Neuron (in vitro differentiated cells): Measurements from ENCODE around the gene TYK2.
"Not testable (repeated sequence)": the region's sequence is repeated elsewhere in the genome, so short reads cannot be mapped to it uniquely, and the experiment has no call there.

ENCODE experiments used
- H2AFZ ChIP-seq: one replicate; pipeline ENCODE4 v1.6.1; 2013; ENCODE audit warnings: low read depth, mild to moderate bottlenecking, inconsistent platforms, low read length, moderate library complexity
- H3K27me3 ChIP-seq: one replicate; pipeline ENCODE4 v1.6.1; 2013; ENCODE audit warnings: low read length; ENCODE audit not compliant: insufficient read depth
- H3K36me3 ChIP-seq: one replicate; pipeline ENCODE4 v1.6.1; 2013; ENCODE audit warnings: low read length; ENCODE audit not compliant: insufficient read depth
- H3K4me1 ChIP-seq: one replicate; pipeline ENCODE4 v1.6.1; 2013; ENCODE audit warnings: low read length; ENCODE audit not compliant: insufficient read depth
- H3K4me3 ChIP-seq: 2 replicates; pipeline ENCODE4 v1.5.1; 2013; ENCODE audit warnings: mild to moderate bottlenecking, low read length, moderate library complexity
- H3K9me3 ChIP-seq: one replicate; pipeline ENCODE4 v1.6.1; 2013; ENCODE audit warnings: low read length

The TYK2 gene

GRCh38 chr19:10379880-10380312 lies 476 bp downstream of the TYK2 start:
- Histone ChIP-seq H3K4me1 (peaks cover 11% of the 10 kb centered on the region), H3K27me3 (no peaks in the 10 kb centered on the region), H3K9me3 (no peaks in the 10 kb centered on the region), H2AFZ (peak overlapping the region; percentile 92), H3K4me3 (peak overlapping the region; percentile 86), H3K36me3 (peaks cover 16% of the 10 kb centered on the region)

- Histone ChIP-seq H3K9me3 (no peaks in the 10 kb centered on the region), H3K36me3 (peaks cover 20% of the 10 kb centered on the region), H2AFZ (no peak overlapping the region), H3K4me3 (no peak overlapping the region), H3K27me3 (no peaks in the 10 kb centered on the region), H3K4me1 (peaks cover 11% of the 10 kb centered on the region)
Observed at GRCh38 chr19:10378124-10378523, 2.2 kb downstream of the TYK2 start.

GRCh38 chr19:10377140-10377640 lies 3.2 kb downstream of the TYK2 start:
- not testable (repeated sequence) for H3K9me3 ChIP-seq, H3K27me3 ChIP-seq, H2AFZ ChIP-seq, H3K4me3 ChIP-seq
- Histone ChIP-seq H3K36me3 (peaks cover 22% of the 10 kb centered on the region), H3K4me1 (peaks cover 11% of the 10 kb centered on the region)

GRCh38 chr19:10374931-10375330 lies 5.4 kb downstream of the TYK2 start:
- Histone ChIP-seq H3K4me1 (peaks cover 6% of the 10 kb centered on the region), H2AFZ (no peak overlapping the region), H3K27me3 (no peaks in the 10 kb centered on the region), H3K4me3 (no peak overlapping the region), H3K36me3 (peaks cover 29% of the 10 kb centered on the region), H3K9me3 (no peaks in the 10 kb centered on the region)

DNA sequence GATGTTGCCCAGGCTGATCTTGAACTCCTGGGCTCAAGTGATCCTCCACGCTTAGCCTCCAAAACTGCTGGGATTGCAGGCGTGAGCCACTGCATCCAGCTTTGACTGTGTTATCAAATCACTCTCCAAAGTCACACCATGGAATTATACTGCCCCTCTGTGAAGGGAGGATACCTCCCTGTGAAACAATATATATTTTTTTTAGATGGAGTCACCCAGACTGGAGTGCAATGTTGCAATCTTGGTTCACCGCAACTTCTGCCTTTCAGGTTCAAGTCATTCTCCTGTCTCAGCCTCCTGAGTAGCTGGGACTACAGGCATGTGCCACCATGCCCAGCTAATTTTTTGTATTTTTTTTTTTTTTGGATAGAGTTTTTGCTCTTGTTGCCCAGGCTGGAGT lies 7.7 kb downstream of the TYK2 start:
- H2AFZ ChIP-seq, result no peak overlapping the region
- H3K4me3 ChIP-seq, result no peak overlapping the region
- H3K36me3 ChIP-seq, result peaks cover 38% of the 10 kb centered on the region
- H3K9me3 ChIP-seq, result peaks cover 7% of the 10 kb centered on the region
- H3K27me3 ChIP-seq, result no peaks in the 10 kb centered on the region
- no peaks in the 10 kb centered on the region for H3K4me1 ChIP-seq

GRCh38 chr19:10368101-10368803 lies 12.1 kb downstream of the TYK2 start:
- Histone ChIP-seq H3K9me3 (peaks cover 7% of the 10 kb centered on the region), H2AFZ (no peak overlapping the region), H3K4me3 (no peak overlapping the region), H3K27me3 (no peaks in the 10 kb centered on the region), H3K36me3 (peaks cover 60% of the 10 kb centered on the region), H3K4me1 (no peaks in the 10 kb centered on the region)

GRCh38 chr19:10366950-10367512 lies 13.3 kb downstream of the TYK2 start:
- not testable (repeated sequence) for H3K27me3 ChIP-seq, H3K9me3 ChIP-seq, H2AFZ ChIP-seq, H3K4me1 ChIP-seq, H3K4me3 ChIP-seq
- H3K36me3 ChIP-seq, result peaks cover 64% of the 10 kb centered on the region

- Histone ChIP-seq H3K9me3 (peaks cover 7% of the 10 kb centered on the region), H3K27me3 (no peaks in the 10 kb centered on the region), H3K36me3 (peaks cover 72% of the 10 kb centered on the region), H2AFZ (no peak overlapping the region), H3K4me3 (no peak overlapping the region), H3K4me1 (no peaks in the 10 kb centered on the region)
Observed at GRCh38 chr19:10365518-10365917, 14.9 kb downstream of the TYK2 start.

DNA sequence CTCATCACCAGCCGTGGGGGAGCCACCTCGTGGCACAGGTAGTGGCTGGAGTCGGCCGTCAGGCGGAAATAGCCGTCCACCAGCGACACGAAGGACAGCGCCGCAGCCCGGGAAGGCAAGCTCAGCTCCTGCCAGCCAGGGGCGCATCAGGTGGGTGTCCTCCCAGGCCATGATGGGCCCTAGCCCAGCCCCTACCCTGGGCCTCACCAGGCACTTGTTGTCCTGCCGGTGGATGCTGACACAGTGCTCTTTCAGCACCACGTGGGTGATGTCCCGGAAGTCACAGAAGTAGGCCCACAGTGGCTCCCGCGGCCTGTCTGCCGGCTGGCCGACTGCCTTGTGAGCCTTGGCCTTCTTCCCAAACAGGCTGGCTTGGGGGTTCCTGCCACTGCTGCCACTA lies 15.7 kb downstream of the TYK2 start:
- Histone ChIP-seq H3K4me1 (no peaks in the 10 kb centered on the region), H3K36me3 (peaks cover 73% of the 10 kb centered on the region), H3K9me3 (peaks cover 7% of the 10 kb centered on the region), H3K27me3 (no peaks in the 10 kb centered on the region), H3K4me3 (no peak overlapping the region), H2AFZ (no peak overlapping the region)

- H3K27me3 ChIP-seq, result no peaks in the 10 kb centered on the region
- no peak overlapping the region for H3K4me3 ChIP-seq
- no peaks in the 10 kb centered on the region for H3K4me1 ChIP-seq
- peaks cover 7% of the 10 kb centered on the region for H3K9me3 ChIP-seq
- peaks cover 71% of the 10 kb centered on the region for H3K36me3 ChIP-seq
- no peak overlapping the region for H2AFZ ChIP-seq
Observed at GRCh38 chr19:10363789-10364281, 16.5 kb downstream of the TYK2 start.

- Histone ChIP-seq H3K4me3 (no peak overlapping the region), H3K4me1 (no peaks in the 10 kb centered on the region), H3K9me3 (no peaks in the 10 kb centered on the region), H3K36me3 (peaks cover 74% of the 10 kb centered on the region), H2AFZ (no peak overlapping the region), H3K27me3 (no peaks in the 10 kb centered on the region)
Observed at GRCh38 chr19:10362259-10362658, 18.1 kb downstream of the TYK2 start.

- H2AFZ ChIP-seq, result no peak overlapping the region
- no peaks in the 10 kb centered on the region for H3K9me3 ChIP-seq
- no peaks in the 10 kb centered on the region for H3K27me3 ChIP-seq
- H3K4me3 ChIP-seq, result no peak overlapping the region
- H3K4me1 ChIP-seq, result no peaks in the 10 kb centered on the region
- peaks cover 69% of the 10 kb centered on the region for H3K36me3 ChIP-seq
Observed at GRCh38 chr19:10361569-10362011, 18.8 kb downstream of the TYK2 start.

GRCh38 chr19:10356431-10356830 lies 23.9 kb downstream of the TYK2 start:
- Histone ChIP-seq H3K4me3 (no peak overlapping the region), H3K4me1 (no peaks in the 10 kb centered on the region), H3K36me3 (peaks cover 59% of the 10 kb centered on the region), H3K27me3 (no peaks in the 10 kb centered on the region), H2AFZ (no peak overlapping the region), H3K9me3 (no peaks in the 10 kb centered on the region)
